HG03521 (cell line): ENCODE data around the gene RNF180.
"Not testable (repeated sequence)": the region's sequence is repeated elsewhere in the genome, so short reads cannot be mapped to it uniquely, and the experiment has no call there.

Experiments
- ATAC-seq: cut with Tn5 transposase; IDR thresholded peaks from one replicate; pipeline ENCODE4 v1.9.1; 2021; ENCODE audit warnings: mild to moderate bottlenecking, moderate library complexity; ENCODE audit not compliant: unreplicated experiment

The RNF180 gene

DNA sequence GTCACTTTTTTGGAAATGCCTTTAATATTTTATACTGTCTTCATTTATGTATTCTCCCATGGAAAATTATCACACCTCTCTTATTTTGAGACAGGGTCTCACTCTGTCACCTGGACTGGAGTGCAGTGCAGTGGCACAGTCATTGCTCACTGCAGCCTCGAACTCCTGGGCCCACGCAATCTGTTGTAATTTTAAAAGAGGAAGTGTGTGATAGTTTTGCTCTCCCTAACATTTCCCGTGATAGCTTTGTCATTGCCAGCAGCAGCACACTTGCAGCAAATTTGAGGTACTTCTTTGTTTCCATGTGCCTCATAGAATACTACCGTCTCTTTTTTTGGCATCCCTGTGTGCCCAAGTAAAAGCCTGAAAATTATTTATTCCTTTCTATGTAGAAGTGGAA, 103.5 kb downstream of the RNF180 start:
- ATAC-seq: no peak

DNA sequence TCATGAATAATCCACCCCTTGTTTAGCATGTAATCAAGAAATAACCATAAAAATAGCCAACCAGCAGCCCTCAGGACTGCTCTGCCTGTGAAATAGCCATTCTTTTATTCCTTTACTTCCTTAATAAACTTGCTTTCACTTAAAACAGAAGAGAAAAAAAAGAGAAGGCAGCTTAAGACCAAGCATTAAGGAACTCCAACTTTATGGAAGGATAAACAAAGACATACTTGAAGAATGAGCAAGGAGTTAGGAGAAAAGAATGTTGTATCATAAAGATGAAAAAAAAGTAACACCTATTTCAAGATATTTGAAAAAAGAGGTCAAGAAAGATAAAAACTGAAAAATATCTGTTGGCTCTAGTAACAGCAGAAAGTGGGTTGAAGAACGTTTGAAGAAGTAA, 107.6 kb downstream of the RNF180 start:
- ATAC-seq: no peak

DNA sequence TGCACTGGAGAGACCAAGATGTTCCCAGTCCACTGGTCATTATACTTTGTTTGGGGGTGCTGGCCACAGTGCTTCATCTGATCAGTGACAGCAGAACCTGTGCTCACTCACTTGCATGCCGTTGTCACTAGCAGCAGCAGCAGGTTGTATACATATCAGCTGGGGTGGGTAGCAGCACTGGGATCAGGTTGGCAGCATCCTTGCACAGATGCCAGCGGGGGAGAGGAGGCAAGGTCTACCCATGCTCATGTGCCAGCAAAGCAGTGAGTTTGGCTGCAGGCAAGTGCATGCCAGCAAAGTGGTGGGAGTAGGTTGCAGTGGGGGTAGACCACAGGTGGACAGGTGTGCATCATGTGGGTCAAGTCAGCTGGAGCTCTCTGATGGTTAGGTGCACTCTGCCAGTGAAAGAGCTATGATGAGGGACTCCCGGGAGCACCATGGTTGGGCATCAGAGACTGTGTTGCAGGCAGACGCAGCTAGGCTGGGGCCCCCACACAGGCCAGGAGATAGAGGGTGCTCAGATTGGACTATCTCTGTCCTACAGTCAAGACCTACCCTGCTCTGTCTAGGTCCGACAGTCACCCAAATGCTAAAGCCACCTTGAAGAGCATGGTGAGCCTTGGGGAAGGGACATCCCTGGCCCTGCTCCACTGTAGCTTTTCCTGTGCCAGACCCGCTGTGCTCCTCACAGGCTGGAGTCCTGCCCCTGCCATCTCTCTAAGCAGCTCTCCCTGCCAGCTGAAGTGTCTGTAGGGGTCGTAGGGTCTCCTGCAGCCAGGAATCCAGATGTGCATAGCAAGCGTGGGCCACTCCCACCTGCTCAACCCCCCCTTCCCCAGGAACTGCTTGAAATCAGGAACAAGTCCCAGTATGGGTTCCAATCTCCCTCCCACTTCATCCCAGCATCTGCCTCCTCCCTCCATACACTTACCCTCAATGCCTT, 119.8 kb downstream of the RNF180 start:
- no peak for ATAC-seq

DNA sequence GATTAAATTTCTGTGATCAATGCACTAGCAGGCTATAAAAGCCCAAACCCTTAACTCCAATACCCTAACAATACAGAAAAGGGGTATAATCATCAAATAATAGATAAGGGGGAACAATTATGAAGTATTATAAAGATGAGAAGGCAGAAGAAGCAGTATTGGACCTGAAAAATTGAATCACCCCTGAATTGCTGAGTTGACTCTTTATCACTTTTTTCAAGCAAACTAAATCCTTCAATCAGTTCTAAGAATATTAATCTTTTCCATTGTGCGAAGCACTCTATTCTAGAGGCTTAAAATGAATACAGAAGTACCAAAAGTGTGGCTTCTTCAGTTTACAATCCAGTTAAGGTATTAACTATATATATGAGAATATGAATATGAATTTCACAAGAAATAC, 120.7 kb downstream of the RNF180 start:
- no peak for ATAC-seq

DNA sequence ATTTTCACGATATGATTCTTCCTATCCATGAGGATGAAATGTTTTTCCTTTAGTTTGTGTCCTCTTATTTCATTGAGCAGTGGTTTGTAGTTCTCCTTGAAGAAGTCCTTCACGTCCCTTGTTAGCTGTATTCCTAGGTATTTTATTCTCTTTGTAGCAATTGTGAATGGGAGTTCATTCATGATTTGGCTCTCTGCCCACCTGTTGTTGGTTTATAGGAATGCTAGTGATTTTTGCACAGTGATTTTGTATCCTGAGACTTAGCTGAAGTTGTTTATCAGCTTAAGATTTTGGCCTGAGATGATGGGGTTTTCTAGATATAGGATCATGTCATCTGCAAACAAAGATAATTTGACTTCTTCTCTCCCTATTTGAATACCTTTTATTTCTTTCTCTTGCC, 122.9 kb downstream of the RNF180 start:
- not testable (repeated sequence) for ATAC-seq

DNA sequence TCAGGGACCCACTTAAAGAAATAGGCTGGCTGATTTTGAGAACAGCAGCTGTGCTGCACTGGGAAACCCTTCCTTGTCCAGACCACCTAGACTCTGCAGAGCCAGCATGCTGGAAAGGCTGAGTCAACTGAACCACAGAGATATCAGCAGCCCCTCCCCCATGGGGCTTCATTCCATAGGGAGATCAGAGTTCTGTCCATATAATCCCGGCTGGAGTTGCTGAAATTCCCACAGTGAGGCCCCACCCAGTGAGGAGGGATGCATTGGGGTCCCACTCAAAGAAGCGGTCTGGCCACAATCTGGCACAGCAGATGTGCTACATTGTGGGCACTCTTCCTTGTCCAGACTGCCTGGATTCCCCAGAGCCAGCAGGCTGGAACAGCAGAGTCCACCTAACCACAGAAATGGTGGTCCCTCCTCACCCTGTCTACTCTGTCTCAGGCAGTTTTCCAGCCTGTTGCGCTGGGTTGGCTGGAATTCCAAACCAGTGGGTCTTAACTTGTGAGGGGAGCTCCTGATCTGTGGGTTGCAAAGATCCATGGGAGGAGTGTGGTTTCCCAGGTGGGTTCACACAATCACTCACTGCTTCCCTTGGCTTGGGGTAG, 127.1 kb downstream of the RNF180 start:
- ATAC-seq: no peak

DNA sequence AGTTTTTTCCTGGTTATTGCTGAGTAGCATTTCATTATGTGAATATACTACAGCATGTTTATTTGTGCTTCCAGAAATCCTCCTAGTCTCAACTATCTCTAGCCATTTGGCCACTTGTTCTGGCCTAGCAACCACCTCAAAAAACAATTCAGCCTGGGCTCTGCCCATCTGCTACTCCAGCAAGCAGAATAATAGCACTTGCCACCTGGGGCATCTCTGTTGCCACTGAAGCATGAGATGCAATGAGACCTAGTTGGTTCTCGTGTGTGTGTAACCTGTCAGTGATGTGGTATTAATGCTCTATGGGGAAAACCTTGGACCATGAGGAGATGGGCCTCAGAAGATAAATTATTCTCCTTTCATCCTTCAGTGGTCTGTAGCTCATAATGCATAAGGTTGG, 129.5 kb downstream of the RNF180 start:
- no peak for ATAC-seq

DNA sequence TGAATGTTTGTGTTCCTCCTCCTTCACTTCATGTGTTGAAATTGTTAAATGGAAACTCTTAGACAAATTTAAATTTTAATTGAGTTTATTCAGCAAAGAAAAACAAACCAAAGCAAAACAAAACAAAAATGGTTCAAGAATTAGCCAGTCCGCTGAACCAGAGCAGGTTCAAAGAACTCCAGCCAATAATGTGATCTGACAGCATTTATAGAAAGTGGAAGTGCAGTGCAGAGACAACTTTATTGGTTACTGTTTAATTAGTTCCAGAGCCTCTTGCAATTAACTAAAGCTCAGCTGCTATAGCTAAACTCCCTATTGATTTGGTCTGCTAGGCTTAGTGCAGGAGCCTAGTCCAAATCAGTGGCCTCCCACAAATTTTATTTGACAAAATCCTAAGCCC, 132.9 kb downstream of the RNF180 start:
- no peak for ATAC-seq

DNA sequence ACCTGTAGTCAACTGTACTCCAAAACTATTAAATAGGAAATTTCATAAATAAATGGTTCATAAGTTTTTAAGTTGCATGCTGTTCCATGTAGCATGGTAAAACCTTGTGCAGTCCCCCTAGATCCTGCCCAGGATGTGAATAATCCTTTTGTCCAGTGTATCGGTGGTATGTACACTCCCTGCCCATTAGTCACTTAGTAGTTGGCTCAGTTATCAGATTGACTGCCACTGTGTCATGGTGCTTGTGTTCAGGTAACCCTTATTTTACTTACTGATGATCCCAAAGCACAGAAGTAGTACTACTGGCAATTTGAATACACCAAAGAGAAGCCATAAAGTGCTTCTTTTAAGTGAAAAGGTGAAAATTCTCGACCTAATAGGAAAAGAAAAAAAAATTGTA, 134.2 kb downstream of the RNF180 start:
- no peak for ATAC-seq

DNA sequence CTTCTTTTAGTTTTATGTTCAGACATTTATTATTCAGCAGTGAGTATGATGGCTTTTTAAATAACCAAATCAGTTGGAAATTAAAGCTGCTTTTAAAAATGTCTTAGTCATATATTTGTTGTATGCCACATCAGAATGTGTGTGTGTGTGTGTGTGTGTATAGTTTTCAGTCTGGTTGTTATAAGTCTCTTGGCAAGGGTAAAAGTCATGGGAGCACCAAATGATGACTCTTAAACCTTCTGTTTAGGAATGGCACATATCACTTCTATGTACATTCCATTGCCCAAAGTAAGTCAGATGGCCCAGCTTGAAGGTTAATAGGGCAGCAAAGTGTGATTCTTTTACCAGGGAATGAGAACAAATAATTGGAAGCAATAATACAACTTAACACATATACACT, 135.9 kb downstream of the RNF180 start:
- ATAC-seq: no peak

DNA sequence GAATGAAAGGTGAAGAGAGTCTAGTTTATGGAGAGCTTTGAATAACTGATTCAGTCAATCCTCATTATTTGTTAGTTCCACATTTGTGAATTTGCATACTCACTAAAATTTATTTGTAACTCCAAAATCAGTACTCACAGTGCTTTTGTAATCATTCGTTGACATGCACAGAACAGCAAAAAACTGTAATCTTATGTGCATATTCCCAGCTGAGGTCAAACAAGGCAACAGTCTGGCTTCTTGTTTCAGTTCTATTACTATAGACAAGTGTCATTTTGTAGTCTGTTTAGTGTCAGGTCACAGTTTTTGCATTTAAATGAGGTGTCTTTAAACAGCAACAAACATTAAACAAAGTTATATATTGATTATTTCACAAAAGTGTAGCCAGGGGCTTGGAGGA, 142.5 kb downstream of the RNF180 start:
- no peak for ATAC-seq

DNA sequence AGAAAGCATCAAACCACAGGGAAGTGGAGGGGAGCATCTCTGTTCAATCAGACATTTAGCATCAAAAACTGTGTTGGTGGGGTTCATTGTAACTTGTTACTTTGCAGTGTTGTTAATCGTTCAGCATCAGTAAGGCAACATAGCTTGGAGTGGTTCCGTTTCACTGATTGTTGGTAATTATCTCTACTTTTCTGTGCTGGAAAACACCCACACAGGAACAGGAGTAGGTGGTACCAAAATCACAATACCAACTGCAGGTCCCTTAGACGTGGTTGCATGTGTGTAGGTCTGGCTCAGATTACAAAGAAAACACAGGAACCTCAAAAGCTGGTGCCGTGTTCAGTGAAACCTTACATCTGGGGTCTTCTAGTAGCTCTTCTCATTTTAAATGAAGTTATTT, 146.8 kb downstream of the RNF180 start:
- no peak for ATAC-seq

DNA sequence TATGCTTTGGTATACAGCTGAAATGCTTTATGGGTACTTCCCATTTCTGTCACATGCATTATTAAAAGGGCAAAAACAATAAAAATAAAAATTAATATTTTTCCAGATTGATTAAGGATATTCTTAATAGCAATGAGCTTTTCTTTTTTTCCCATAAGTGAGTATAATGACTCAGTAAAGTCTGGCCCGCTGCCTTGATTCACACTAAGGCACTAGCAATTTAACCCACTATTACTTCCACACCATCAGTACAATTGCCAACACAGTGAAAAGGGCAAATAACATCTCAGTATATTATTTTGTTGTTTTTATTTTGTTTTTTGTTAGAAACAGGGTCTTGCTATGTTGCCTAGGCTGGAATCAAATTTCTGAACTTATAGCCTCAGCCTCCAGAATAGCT, 150.1 kb downstream of the RNF180 start:
- ATAC-seq: no peak

DNA sequence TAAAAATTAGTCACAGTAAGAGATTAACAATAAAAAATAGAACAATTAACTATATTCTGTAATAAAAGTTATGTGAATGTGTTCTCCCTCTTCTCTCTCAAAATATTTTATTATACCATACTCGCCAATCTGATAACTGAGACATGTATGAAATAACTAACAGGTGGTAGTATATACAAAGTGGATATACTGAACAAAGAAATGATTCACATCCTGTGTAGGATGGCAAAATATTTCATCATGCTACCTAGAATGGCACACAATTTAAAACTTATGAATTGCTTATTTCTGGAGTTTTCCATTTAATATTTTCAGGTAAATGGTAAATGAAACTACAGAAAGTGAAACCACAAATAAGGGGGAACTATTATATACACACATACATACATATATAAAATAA, 152.5 kb downstream of the RNF180 start:
- no peak for ATAC-seq

DNA sequence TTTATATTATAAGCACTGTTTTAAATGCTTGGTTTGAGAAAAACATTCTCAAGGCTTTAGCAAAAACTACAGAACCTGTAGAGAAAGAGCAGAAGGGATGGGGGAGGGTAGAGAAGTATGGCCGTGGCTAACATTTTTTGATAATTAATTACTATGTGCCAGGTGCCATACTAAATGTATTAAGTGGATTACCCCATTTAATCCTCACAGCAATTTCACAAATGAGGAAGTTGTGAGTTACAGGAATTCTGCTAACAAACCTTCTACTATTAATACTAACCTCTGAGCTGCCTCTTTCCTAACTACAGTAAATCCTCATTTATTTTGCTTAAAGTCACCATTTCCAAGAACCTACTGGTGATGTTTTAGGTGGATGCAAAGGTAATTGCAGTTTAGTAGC, 157.9 kb downstream of the RNF180 start:
- ATAC-seq: no peak

DNA sequence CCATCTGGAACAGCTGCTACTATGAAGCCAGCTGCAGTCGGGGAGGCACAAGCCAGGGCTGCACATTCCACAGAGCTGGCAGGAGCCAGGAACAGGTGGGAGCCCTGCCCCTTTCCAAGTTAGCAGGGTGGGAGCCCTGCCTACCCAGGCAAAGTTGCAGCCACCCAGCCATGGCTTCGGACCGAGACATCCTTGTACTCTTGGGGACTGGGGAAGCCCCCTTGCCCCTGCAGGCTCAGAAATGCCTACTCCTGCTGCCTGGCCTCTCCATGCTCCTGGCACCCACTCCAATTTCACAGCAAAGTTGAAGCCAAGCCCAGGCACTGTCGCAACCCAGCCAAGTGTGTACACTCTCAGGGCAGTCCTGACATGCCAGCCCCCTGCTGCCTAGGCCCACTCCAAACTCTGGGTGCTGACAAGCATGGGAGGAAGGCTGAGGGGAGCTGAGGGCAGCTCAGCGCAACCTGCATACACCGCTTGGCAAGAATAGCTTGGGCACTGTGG, 165.1 kb downstream of the RNF180 start:
- no peak for ATAC-seq

DNA sequence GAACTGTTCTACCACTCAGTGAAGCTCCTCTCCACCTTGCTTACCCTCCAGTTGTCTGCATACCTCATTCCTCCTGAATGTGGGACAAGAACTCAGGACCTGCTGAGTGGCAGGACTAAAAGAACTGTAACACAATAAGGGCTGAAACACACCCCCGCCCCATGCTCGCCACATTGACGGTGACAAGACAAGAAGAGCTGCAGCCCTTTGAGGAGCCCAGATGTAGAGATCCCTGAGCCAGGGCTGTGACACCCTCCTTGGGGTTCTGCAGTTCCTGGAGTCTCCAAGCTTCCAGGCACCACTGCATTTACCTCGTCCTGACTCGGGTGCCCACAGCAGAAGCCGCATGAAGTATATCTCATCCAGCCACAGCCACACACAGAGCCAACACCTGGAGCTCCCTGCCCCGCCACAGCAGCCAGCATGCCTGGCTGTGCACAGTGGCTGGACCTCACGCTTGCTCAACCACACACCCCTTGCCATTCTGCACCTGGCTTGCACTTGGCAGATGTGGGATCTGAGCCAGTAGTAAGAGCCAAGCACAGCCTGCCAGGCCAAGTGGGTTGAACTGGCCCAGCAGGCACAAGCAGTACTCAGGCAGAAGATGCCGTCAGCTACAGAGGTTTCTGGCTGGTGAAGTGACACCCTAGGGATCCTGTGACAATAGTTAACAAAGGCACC, 166.1 kb downstream of the RNF180 start:
- no peak for ATAC-seq

DNA sequence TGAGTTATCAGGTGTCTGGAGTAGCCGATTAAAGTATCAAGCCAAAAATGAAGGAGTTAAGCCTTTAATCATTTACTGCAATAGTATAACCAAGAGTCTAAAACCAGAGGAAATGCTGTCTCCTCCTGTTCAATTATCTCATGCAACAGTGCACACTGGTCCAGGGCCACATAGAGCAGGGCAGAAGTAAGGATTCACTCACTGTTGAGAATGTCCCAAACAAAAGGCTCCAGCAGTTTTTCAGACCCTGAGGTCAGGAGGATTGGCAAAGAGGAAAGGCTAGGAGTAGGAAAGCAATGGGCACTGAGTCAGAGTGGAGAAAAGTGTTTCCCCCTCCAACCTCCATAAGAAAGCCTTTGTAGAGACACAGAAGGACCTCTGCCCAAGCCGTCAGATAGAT, 168.2 kb downstream of the RNF180 start:
- ATAC-seq: no peak

DNA sequence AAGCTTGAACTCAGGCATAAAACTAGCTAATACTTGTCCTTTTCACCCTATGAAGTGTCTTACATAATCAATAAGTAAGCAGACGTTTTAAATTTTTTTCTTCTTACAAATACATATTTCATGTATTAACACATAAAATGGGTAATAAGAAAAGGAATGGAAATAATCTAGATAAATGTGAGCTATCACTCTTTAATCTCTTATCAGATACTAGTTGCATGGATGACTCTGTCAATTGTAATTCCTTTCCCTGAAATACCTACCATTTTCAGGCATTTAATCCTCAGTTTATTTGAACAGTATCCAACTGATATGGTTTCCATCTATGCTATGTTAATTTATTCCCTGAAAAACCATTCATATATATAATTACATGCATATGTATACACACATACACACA, 174.1 kb downstream of the RNF180 start:
- ATAC-seq: no peak

DNA sequence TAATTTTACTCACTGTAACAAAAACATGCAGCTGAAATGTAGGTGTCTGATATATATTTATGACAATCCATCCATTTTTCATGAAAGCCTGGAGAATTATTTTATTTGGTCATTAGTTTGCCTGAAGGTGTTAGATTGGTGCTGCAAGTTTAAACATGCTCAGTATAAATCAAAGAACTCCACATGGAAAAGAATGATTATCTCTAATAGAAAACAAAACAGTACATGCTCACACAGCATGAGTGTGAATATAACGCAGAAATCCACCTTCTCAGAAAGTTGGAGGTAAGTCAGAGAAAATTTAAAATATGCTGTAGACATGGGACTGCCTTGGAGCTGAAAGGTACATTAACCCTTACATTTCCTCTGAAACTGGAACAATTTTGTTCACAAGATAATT, 174.7 kb downstream of the RNF180 start:
- no peak for ATAC-seq

DNA sequence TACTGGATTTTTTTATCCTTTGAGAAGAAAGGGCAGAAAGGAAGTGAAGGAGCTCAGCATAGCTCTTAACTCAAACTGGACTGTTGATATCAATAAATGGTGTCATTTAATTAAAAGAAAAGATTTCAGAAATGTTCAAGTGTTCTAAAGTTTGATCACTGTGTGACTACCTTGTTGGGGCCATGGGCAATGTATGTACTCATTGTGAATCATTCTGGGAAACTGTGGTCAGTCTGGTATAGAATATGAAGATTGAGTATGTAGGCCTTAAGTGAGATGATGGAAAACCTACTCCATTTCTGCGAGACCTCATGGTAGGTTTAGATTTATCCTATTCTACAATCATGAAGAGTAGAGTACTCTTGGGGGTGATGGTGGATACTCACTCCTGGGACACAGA, 175.7 kb downstream of the RNF180 start:
- no peak for ATAC-seq

DNA sequence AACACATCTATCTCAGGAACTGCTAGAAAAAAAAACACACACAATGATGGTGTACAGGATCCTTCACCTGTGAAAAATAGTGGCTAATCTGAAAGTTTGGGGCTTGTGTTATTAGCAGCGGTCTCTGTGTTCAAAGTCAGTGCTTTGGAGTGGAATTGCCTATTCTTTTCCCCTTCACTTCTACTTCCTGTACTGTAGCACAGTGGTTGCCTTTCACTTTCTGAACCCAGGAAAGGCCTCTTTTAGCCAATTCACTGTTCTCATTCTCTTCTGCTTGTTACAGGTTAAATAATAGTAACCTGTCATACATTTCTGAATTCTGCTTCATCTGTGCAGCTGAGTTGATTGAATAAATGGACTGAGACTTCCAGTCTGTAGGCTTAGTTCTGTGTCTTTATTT, 178.9 kb downstream of the RNF180 start:
- ATAC-seq: no peak
